ENCODE results near the gene RABGAP1L.
"Not testable (repeated sequence)": the region's sequence is repeated elsewhere in the genome, so short reads cannot be mapped to it uniquely, and the experiment has no call there.

The RABGAP1L gene

GRCh38 chr1:174118751-174119150 lies 40.6 kb upstream of the RABGAP1L start:
- no peak for TF ChIP-seq CTCF (IDR thresholded peaks at IDR 0.05; ENCODE audit: insufficient read depth, low read length, poor library complexity, severe bottlenecking)
- TF ChIP-seq EZH2phosphoT487 (conservative IDR thresholded peaks at IDR 0.05; ENCODE audit: low read length) = no peak
- Histone ChIP-seq H4K20me1 (ENCODE audit: low read depth, low read length) (no peaks in the 10 kb centered on the region), H3K79me2 (ENCODE audit: insufficient read depth, low read length) (no peaks in the 10 kb centered on the region), H3K9me3 (ENCODE audit: insufficient read depth, low read length) (no peaks in the 10 kb centered on the region), H3K27ac (ENCODE audit: low read depth, low read length) (no peak overlapping the region), H3F3A (ENCODE audit: insufficient read depth) (no peaks in the 10 kb centered on the region), H3K4me3 (ENCODE audit: insufficient read depth, low read length, poor library complexity, severe bottlenecking) (no peak overlapping the region), H3K27me3 (ENCODE audit: low read length) (no peaks in the 10 kb centered on the region), H3K9ac (ENCODE audit: low read length) (no peak overlapping the region), H3K4me2 (ENCODE audit: low read depth, low read length, poor library complexity, severe bottlenecking) (no peak overlapping the region), H2AFZ (ENCODE audit: low read depth, low read length, severe bottlenecking) (no peak overlapping the region), H3K36me3 (ENCODE audit: low read length) (no peaks in the 10 kb centered on the region), H3K9me2 (replicated peaks; ENCODE audit: insufficient read depth, low read length) (no peaks in the 10 kb centered on the region)

GRCh38 chr1:174122318-174122717 lies 37.0 kb upstream of the RABGAP1L start:
- not testable (repeated sequence) for H3K4me3 ChIP-seq (ENCODE audit: insufficient read depth, low read length, poor library complexity, severe bottlenecking); H3K27me3 ChIP-seq (ENCODE audit: low read length); H3K79me2 ChIP-seq (ENCODE audit: insufficient read depth, low read length)

GRCh38 chr1:174123843-174124242 lies 35.5 kb upstream of the RABGAP1L start:
- Histone ChIP-seq H3F3A (ENCODE audit: insufficient read depth) (no peaks in the 10 kb centered on the region), H3K4me3 (ENCODE audit: insufficient read depth, low read length, poor library complexity, severe bottlenecking) (no peak overlapping the region), H3K79me2 (ENCODE audit: insufficient read depth, low read length) (no peaks in the 10 kb centered on the region), H2AFZ (ENCODE audit: low read depth, low read length, severe bottlenecking) (no peak overlapping the region), H3K4me2 (ENCODE audit: low read depth, low read length, poor library complexity, severe bottlenecking) (no peak overlapping the region), H4K20me1 (ENCODE audit: low read depth, low read length) (no peaks in the 10 kb centered on the region), H3K27me3 (ENCODE audit: low read length) (no peaks in the 10 kb centered on the region), H3K9ac (ENCODE audit: low read length) (no peak overlapping the region), H3K9me2 (replicated peaks; ENCODE audit: insufficient read depth, low read length) (no peaks in the 10 kb centered on the region), H3K9me3 (ENCODE audit: insufficient read depth, low read length) (no peaks in the 10 kb centered on the region), H3K36me3 (ENCODE audit: low read length) (no peaks in the 10 kb centered on the region), H3K27ac (ENCODE audit: low read depth, low read length) (no peak overlapping the region)
- TF ChIP-seq CTCF (IDR thresholded peaks at IDR 0.05; ENCODE audit: insufficient read depth, low read length, poor library complexity, severe bottlenecking) = no peak
- TF ChIP-seq EZH2phosphoT487 (conservative IDR thresholded peaks at IDR 0.05; ENCODE audit: low read length) = no peak

More at GRCh38 chr1:174122318-174122717, 37.0 kb upstream of the RABGAP1L start:
- not testable (repeated sequence) for H3K4me2 ChIP-seq (ENCODE audit: low read depth, low read length, poor library complexity, severe bottlenecking); H4K20me1 ChIP-seq (ENCODE audit: low read depth, low read length); H3K27ac ChIP-seq (ENCODE audit: low read depth, low read length); H3F3A ChIP-seq (ENCODE audit: insufficient read depth); H3K9me2 ChIP-seq (replicated peaks; ENCODE audit: insufficient read depth, low read length); H2AFZ ChIP-seq (ENCODE audit: low read depth, low read length, severe bottlenecking); H3K9ac ChIP-seq (ENCODE audit: low read length); H3K9me3 ChIP-seq (ENCODE audit: insufficient read depth, low read length); H3K36me3 ChIP-seq (ENCODE audit: low read length)

GRCh38 chr1:174127176-174127575 lies 32.1 kb upstream of the RABGAP1L start:
- not testable (repeated sequence) for H3K27me3 ChIP-seq (ENCODE audit: low read length); H3K9me2 ChIP-seq (replicated peaks; ENCODE audit: insufficient read depth, low read length); H3K9me3 ChIP-seq (ENCODE audit: insufficient read depth, low read length); H3K36me3 ChIP-seq (ENCODE audit: low read length); H3K4me3 ChIP-seq (ENCODE audit: insufficient read depth, low read length, poor library complexity, severe bottlenecking); H3K9ac ChIP-seq (ENCODE audit: low read length); H3K79me2 ChIP-seq (ENCODE audit: insufficient read depth, low read length); H2AFZ ChIP-seq (ENCODE audit: low read depth, low read length, severe bottlenecking); H3F3A ChIP-seq (ENCODE audit: insufficient read depth); H3K27ac ChIP-seq (ENCODE audit: low read depth, low read length); H4K20me1 ChIP-seq (ENCODE audit: low read depth, low read length); H3K4me2 ChIP-seq (ENCODE audit: low read depth, low read length, poor library complexity, severe bottlenecking)
